MCF 10A (cell line): ENCODE data around the gene UNC13C. TPM values are rescaled to one million over a fixed set of nuclear protein-coding genes. Genes with fewer than 3 reads are reported as not detected.

Experiments
- BruUV-seq: library from RNA; stranded (reverse); fragments of 400-500 nt; replicated peaks from 2 replicates; lab custom pipeline; 2021; lab: Mats Ljungman, UMichigan
- CTCF ChIA-PET: fragments of 300-600 bp; sonication (Branson Sonifier 250); formaldehyde crosslinking; extraction: SDS; loops from one replicate; lab custom pipeline; 2021; ENCODE audit warnings: antibody characterized with exemption, inconsistent platforms; lab: Yijun Ruan, JAX
- POLR2A ChIA-PET: fragments of 300-600, 350-650 bp; sonication (Branson Sonifier 250); formaldehyde crosslinking; extraction: SDS; loops from one replicate; lab custom pipeline; 2020; ENCODE audit warnings: antibody characterized with exemption, inconsistent platforms; lab: Yijun Ruan, JAX
- DNase-seq: peaks from one replicate; pipeline ENCODE4 v3.0.0-alpha.2; 2018; ENCODE audit not compliant: unreplicated experiment
- H3K27ac Mint-ChIP-seq: one replicate; pipeline ENCODE4 v1.8.0; 2022; ENCODE audit warnings: mild to moderate bottlenecking, low read depth, mixed read lengths; ENCODE audit not compliant: unreplicated experiment
- H3K27me3 Mint-ChIP-seq: one replicate; pipeline ENCODE4 v1.8.0; 2022; ENCODE audit warnings: mixed read lengths; ENCODE audit not compliant: insufficient read depth, unreplicated experiment
- H3K36me3 Mint-ChIP-seq: one replicate; pipeline ENCODE4 v1.8.0; 2022; ENCODE audit warnings: mild to moderate bottlenecking, moderate library complexity, mixed read lengths; ENCODE audit not compliant: insufficient read depth, unreplicated experiment
- H3K4me1 Mint-ChIP-seq: one replicate; pipeline ENCODE4 v1.8.0; 2022; ENCODE audit warnings: mixed read lengths; ENCODE audit not compliant: insufficient read depth, unreplicated experiment
- H3K4me3 Mint-ChIP-seq: one replicate; pipeline ENCODE4 v1.8.0; 2022; ENCODE audit warnings: mild to moderate bottlenecking, moderate library complexity, mixed read lengths; ENCODE audit not compliant: unreplicated experiment
- H3K9me3 Mint-ChIP-seq: one replicate; pipeline ENCODE4 v1.8.0; 2022; ENCODE audit warnings: mixed read lengths; ENCODE audit not compliant: unreplicated experiment
- CTCF ChIP-seq: fragments of 200-600 bp; IDR thresholded peaks from one replicate; pipeline ENCODE4 v1.8.0; 2022; ENCODE audit warnings: antibody characterized with exemption, mild to moderate bottlenecking; ENCODE audit not compliant: unreplicated experiment
- intact Hi-C: fragments of 100-400 bp; cut with micrococcal nuclease; formaldehyde crosslinking; loops from 2 replicates; pipeline ENCODE4 v1.14.1; 2022
- total RNA-seq: library from RNA; stranded (reverse); gene quantifications from 2 replicates; pipeline ENCODE4 v1.2.3, GENCODE V29; 2022

The UNC13C gene
- total RNA-seq, 1 experiment from 2014 or later = not detected

- CTCF ChIA-PET = no interaction called here
- Mint-ChIP-seq H3K4me1 (no peaks in the 10 kb centered on the region), H3K9me3 (peaks cover under 1% of the 10 kb centered on the region), H3K27me3 (peaks cover 26% of the 10 kb centered on the region), H3K36me3 (no peaks in the 10 kb centered on the region), H3K4me3 (no peak overlapping the region), H3K27ac (no peak overlapping the region)
- intact Hi-C loops = no loop called here
- BruUV-seq = no TSS peak
- DNase-seq = no peak
- POLR2A ChIA-PET = no interaction called here
- TF ChIP-seq CTCF = no peak
Measured at GRCh38 chr15:54514601-54515000, 536.4 kb downstream of the UNC13C start.

DNA sequence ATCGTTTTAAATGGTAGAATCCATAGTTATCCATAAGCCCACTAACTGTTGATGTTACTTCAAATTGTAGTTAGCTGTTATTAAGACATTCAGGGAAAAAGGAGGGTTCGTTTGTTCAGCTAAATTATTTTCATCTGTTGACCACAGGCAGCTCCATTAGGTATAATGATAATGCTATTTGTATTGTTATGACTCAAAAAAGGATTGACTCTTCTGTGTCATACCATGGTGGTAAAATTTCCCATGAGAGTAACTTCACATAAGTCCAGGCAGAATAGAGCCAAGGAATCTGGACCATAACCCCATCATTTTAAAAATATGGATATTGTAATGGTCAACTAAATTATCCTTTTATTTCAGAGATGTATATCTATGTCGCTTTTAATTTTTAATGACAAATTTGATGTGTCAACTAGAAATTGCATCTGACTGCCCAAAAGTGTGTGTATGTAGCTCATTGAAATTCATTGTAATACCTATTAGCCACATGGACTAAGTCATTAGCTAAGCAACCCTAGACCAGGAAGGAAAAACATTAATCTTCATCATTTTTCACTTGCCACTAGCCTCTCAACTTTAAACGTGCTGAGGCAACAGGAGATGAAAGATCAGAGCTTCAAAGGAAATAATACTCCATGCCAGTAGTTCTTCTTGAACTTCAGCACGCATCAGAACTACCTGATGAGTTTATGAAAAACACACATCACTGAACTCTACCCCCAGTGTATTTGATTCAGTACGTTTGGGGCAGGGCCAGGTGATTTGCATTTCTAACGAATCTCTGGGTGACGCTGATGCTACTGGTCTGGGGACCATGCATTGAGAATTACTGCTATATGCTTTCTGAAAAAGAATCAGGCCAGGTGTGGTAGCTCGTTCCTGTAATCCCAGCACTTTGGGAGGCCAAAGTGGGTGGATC, 537.7 kb downstream of the UNC13C start:
- no TSS peak for BruUV-seq
- DNase-seq = no peak
- Mint-ChIP-seq H3K36me3 (no peaks in the 10 kb centered on the region), H3K27ac (no peak overlapping the region), H3K4me3 (no peak overlapping the region), H3K9me3 (peaks cover 9% of the 10 kb centered on the region), H3K27me3 (peaks cover 26% of the 10 kb centered on the region), H3K4me1 (no peaks in the 10 kb centered on the region)
- POLR2A ChIA-PET = no interaction called here
- no peak for TF ChIP-seq CTCF
- CTCF ChIA-PET = interaction anchor here (0.9 to 1.5 kb wide), 2 partner anchors 10 to 30 kb away, joined by 4 to 5 read pairs; no protein-coding TSS in a partner anchor
- intact Hi-C loops = no loop called here

GRCh38 chr15:54517366-54517765, 539.1 kb downstream of the UNC13C start:
- CTCF ChIA-PET = interaction anchor here (0.6 kb wide), 1 partner anchor 488 kb away, joined by 4 read pairs; no protein-coding TSS in a partner anchor
- no TSS peak for BruUV-seq
- TF ChIP-seq CTCF = no peak
- POLR2A ChIA-PET = no interaction called here
- H3K27me3 Mint-ChIP-seq = peaks cover 32% of the 10 kb centered on the region
- intact Hi-C loops = no loop called here
- no peak for DNase-seq
- H3K36me3 Mint-ChIP-seq = no peaks in the 10 kb centered on the region
- H3K27ac Mint-ChIP-seq = no peak overlapping the region
- no peak overlapping the region for H3K4me3 Mint-ChIP-seq
- no peaks in the 10 kb centered on the region for H3K4me1 Mint-ChIP-seq
- peaks cover 9% of the 10 kb centered on the region for H3K9me3 Mint-ChIP-seq

DNA sequence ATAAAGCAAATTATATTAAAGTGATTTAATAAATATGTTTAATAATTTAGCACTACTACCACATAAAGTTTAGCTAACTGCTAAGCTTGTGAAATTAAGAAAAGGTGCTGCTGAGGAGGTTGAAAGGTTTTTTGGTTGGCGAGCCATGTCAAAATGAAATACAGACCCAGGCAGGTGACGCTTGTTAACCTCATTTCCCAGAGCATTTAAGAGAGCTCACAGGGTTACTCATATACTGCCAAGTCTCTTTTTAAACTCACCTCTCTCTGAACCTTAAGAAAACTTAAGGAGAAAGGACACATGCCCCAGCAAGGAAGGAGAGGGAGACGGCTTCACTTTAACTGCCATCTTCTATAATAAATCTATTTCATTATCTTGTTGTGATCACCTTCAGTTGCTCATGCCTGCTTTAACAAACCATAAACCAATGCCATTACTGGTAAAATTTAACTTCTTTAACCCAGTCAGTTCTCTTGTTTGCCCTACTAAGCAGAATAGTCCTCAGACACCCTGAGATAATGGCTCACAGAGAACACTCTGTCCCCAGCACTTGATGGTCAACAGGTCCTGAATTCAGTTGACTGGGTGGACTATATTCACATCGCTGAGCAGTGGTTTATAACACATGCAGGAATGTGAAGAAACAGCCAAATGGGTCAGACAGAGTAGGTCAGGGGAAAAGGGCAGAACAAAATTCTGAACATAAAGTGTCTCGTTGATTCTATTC, 540.1 kb downstream of the UNC13C start:
- no peak overlapping the region for H3K4me3 Mint-ChIP-seq

More for the DNA sequence above, 540.1 kb downstream of the UNC13C start:
- Mint-ChIP-seq H3K27ac (no peak overlapping the region), H3K36me3 (no peaks in the 10 kb centered on the region), H3K9me3 (peaks cover 9% of the 10 kb centered on the region), H3K27me3 (peaks cover 32% of the 10 kb centered on the region), H3K4me1 (no peaks in the 10 kb centered on the region)
- CTCF ChIA-PET = no interaction called here
- no TSS peak for BruUV-seq
- no peak for TF ChIP-seq CTCF
- DNase-seq = no peak
- POLR2A ChIA-PET = no interaction called here
- intact Hi-C loops = no loop called here
